ENCODE measurements around the gene RASSF5. TPM values are rescaled to one million over a fixed set of nuclear protein-coding genes. Genes with fewer than 3 reads are reported as not detected.

RASSF5 gene
- total and polyA plus RNA-seq, 2 donors from 2014 or later, result 2.4 to 18.8 TPM

DNA sequence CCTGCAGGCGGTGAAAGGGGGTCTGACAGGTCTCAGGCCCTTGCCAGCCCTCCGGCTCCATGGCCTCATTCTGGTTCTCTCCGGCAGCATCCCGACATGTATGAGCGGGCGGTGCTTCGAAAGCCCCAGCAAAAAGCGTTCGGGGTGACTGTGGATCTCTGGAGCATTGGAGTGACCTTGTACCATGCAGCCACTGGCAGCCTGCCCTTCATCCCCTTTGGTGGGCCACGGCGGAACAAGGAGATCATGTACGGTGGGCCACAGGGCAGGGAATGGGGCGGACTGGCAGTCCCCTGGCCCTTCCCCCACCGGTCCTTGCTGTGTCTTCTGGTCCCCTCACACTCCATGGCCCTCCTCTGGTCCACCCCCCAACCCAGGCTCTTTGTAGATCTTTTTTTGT is 30.7 kb upstream of the RASSF5 start:
- no peaks in the 10 kb centered on the region for H3K36me3 ChIP-seq (ENCODE audit: control insufficient read depth in 2 of 3, insufficient read depth in 3 of 3, low read length in 3 of 3)
- no peak overlapping the region for H3K9ac ChIP-seq (ENCODE audit: low read length in 3 of 3)
- FAIRE-seq (no peak), DNase-seq (peak in 1 of 5 donors; percentile 61)
- TF ChIP-seq, protein P1, sequence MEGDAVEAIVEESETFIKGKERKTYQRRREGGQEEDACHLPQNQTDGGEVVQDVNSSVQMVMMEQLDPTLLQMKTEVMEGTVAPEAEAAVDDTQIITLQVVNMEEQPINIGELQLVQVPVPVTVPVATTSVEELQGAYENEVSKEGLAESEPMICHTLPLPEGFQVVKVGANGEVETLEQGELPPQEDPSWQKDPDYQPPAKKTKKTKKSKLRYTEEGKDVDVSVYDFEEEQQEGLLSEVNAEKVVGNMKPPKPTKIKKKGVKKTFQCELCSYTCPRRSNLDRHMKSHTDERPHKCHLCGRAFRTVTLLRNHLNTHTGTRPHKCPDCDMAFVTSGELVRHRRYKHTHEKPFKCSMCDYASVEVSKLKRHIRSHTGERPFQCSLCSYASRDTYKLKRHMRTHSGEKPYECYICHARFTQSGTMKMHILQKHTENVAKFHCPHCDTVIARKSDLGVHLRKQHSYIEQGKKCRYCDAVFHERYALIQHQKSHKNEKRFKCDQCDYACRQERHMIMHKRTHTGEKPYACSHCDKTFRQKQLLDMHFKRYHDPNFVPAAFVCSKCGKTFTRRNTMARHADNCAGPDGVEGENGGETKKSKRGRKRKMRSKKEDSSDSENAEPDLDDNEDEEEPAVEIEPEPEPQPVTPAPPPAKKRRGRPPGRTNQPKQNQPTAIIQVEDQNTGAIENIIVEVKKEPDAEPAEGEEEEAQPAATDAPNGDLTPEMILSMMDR (IDR thresholded peaks at IDR 0.05; ENCODE audit: borderline replicate concordance, extremely low read depth, insufficient read depth), result no peak
- no peaks in the 10 kb centered on the region for H3K9me3 ChIP-seq (ENCODE audit: control insufficient read depth in 2 of 3, insufficient read depth in 1 of 3, low read length in 3 of 3)
- no peaks in the 10 kb centered on the region for H3K27me3 ChIP-seq (ENCODE audit: control insufficient read depth, insufficient read depth, low read length)
- intact Hi-C loops (cut with DNase I), result no loop called here
- no peak overlapping the region for H3K27ac ChIP-seq (ENCODE audit: low read depth in 2 of 2, low read length in 2 of 2)
- no peaks in the 10 kb centered on the region for H3K4me1 ChIP-seq (ENCODE audit: control insufficient read depth in 2 of 3, insufficient read depth in 2 of 3, low read depth in 1 of 3, low read length in 3 of 3)
- H3K4me3 ChIP-seq (ENCODE audit: low read length in 3 of 3), result no peak overlapping the region

DNA sequence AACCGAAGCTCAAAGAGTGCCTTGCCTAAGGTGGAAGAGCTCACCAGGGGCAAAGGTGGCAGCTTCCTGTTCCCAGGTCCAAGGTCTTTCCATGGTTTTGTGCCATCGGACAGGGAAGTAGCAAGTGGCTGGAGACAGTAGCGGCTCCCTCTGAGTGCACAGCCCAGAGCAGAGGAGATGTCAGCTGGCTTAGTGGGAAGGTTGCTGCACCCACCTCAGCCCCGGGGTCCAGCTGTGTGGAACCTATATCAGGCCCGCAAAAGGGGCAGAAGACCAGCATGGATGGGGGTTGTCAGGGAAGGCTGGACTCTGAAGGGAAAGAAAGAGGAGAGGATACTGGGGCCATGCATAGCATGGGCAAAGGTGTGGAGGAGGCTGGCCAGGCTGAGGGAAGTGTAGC is 30.2 kb upstream of the RASSF5 start:
- H3K4me1 ChIP-seq (ENCODE audit: control insufficient read depth in 2 of 3, insufficient read depth in 2 of 3, low read depth in 1 of 3, low read length in 3 of 3), result no peaks in the 10 kb centered on the region
- H3K9ac ChIP-seq (ENCODE audit: low read length in 3 of 3), result no peak overlapping the region
- peak in 1 of 5 donors; percentile 46 for DNase-seq
- intact Hi-C loops (cut with DNase I), result no loop called here
- H3K27me3 ChIP-seq (ENCODE audit: control insufficient read depth, insufficient read depth, low read length), result no peaks in the 10 kb centered on the region
- no peaks in the 10 kb centered on the region for H3K9me3 ChIP-seq (ENCODE audit: control insufficient read depth in 2 of 3, insufficient read depth in 1 of 3, low read length in 3 of 3)
- TF ChIP-seq, protein P1 (IDR thresholded peaks at IDR 0.05; ENCODE audit: borderline replicate concordance, extremely low read depth, insufficient read depth), result no peak
- no peaks in the 10 kb centered on the region for H3K36me3 ChIP-seq (ENCODE audit: control insufficient read depth in 2 of 3, insufficient read depth in 3 of 3, low read length in 3 of 3)
- FAIRE-seq, result no peak
- no peak overlapping the region for H3K4me3 ChIP-seq (ENCODE audit: low read length in 3 of 3)
- H3K27ac ChIP-seq (ENCODE audit: low read depth in 2 of 2, low read length in 2 of 2), result no peak overlapping the region

DNA sequence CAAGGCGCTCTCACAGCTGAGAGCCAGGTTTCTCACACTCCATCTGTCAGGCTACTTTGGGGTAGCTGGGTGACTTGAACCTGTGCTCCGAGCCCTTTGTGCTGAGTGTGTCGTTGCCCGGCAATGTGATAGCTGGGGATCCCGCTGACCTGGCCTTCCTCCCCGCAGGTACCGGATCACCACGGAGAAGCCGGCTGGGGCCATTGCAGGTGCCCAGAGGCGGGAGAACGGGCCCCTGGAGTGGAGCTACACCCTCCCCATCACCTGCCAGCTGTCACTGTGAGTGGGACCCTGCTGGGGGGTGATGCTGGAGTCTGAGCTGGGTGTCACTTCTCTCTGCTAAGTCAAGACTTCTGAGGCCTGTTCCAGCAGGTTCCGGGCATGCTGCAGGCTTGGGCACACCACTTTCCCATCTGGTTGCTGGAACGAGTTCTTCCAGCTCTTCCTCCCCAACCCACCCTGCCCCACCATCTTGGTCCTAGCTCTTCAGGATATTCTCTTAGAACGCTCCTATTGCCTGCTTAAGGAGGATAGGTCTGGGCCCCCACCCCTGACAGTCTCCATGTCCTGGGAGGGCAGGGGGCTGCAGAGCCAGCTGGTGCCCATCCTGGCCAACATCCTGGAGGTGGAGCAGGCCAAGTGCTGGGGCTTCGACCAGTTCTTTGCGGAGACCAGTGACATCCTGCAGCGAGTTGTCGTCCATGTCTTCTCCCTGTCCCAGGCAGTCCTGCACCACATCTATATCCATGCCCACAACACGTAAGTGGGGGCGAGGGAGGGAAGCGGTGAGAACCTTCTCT is 29.6 kb upstream of the RASSF5 start:
- no peaks in the 10 kb centered on the region for H3K36me3 ChIP-seq (ENCODE audit: control insufficient read depth in 2 of 3, insufficient read depth in 3 of 3, low read length in 3 of 3)
- no peak overlapping the region for H3K27ac ChIP-seq (ENCODE audit: low read depth in 2 of 2, low read length in 2 of 2)
- no peaks in the 10 kb centered on the region for H3K27me3 ChIP-seq (ENCODE audit: control insufficient read depth, insufficient read depth, low read length)
- intact Hi-C loops (cut with DNase I), result no loop called here
- DNase-seq (peak in 1 of 5 donors; percentile 69), FAIRE-seq (no peak)
- H3K4me1 ChIP-seq (ENCODE audit: control insufficient read depth in 2 of 3, insufficient read depth in 2 of 3, low read depth in 1 of 3, low read length in 3 of 3), result no peaks in the 10 kb centered on the region
- TF ChIP-seq, protein P1 (IDR thresholded peaks at IDR 0.05; ENCODE audit: borderline replicate concordance, extremely low read depth, insufficient read depth), result no peak
- no peak overlapping the region for H3K4me3 ChIP-seq (ENCODE audit: low read length in 3 of 3)
- H3K9me3 ChIP-seq (ENCODE audit: control insufficient read depth in 2 of 3, insufficient read depth in 1 of 3, low read length in 3 of 3), result no peaks in the 10 kb centered on the region
- H3K9ac ChIP-seq (ENCODE audit: low read length in 3 of 3), result no peak overlapping the region

All from kidney (tissue), 14 donors.